Osteoblast (primary cell): ENCODE results near the gene CLDN15. TPM values are rescaled to one million over a fixed set of nuclear protein-coding genes. Genes with fewer than 3 reads are reported as not detected.

ENCODE experiments used
- DNase-seq: peaks from one replicate; pipeline ENCODE4 v3.0.0; 2011; ENCODE audit warnings: low spot score, mixed read lengths; ENCODE audit not compliant: insufficient read length; ENCODE audit errors: missing footprints
- H2AFZ ChIP-seq: 2 replicates; pipeline ENCODE4 v1.6.0; 2011; ENCODE audit warnings: mild to moderate bottlenecking, low read length
- H3K27ac ChIP-seq: 2 replicates; pipeline ENCODE4 v1.5.1; 2011; ENCODE audit warnings: mild to moderate bottlenecking, low read depth, low read length, moderate library complexity
- H3K27me3 ChIP-seq: 2 replicates; pipeline ENCODE4 v1.6.0; 2012; ENCODE audit warnings: mild to moderate bottlenecking, control low read depth, inconsistent platforms, low read length, moderate library complexity; ENCODE audit not compliant: insufficient read depth
- H3K36me3 ChIP-seq: 2 replicates; pipeline ENCODE4 v1.5.1; 2011; ENCODE audit warnings: mild to moderate bottlenecking, low read length, control low read depth, moderate library complexity; ENCODE audit not compliant: insufficient read depth
- H3K4me1 ChIP-seq: 2 replicates; pipeline ENCODE4 v1.5.1; 2011; ENCODE audit warnings: mild to moderate bottlenecking, low read length, control low read depth, moderate library complexity; ENCODE audit not compliant: insufficient read depth
- H3K4me2 ChIP-seq: 2 replicates; pipeline ENCODE4 v1.6.0; 2011; ENCODE audit warnings: mild to moderate bottlenecking, low read length; ENCODE audit not compliant: insufficient read depth
- H3K4me3 ChIP-seq: fragments of 200-600 bp; sonication (generic); 3 replicates; pipeline ENCODE4 v1.5.1; 2012; ENCODE audit warnings: mild to moderate bottlenecking, low read length, inconsistent platforms; ENCODE audit not compliant: insufficient read depth
- H3K79me2 ChIP-seq: 2 replicates; pipeline ENCODE4 v1.6.0; 2012; ENCODE audit warnings: mild to moderate bottlenecking, low read length, control low read depth, inconsistent platforms; ENCODE audit not compliant: insufficient read depth
- H3K9me3 ChIP-seq: 2 replicates; pipeline ENCODE4 v1.5.1; 2011; ENCODE audit warnings: low read depth, low read length, control low read depth
- H4K20me1 ChIP-seq: 2 replicates; pipeline ENCODE4 v1.6.0; 2012; ENCODE audit warnings: mild to moderate bottlenecking, low read length, control low read depth; ENCODE audit not compliant: insufficient read depth
- CTCF ChIP-seq: IDR thresholded peaks from 2 replicates; pipeline ENCODE4 v1.5.1; 2011; ENCODE audit warnings: mild to moderate bottlenecking, low read depth, low read length, moderate library complexity; ENCODE audit errors: extremely low read depth
- total RNA-seq: library from RNA; depleted of rRNA; stranded (reverse); fragments of >200 nt; gene quantifications from 2 replicates; pipeline ENCODE4 v1.2.3, GENCODE V29; 2012

CLDN15 gene
- total RNA-seq, 1 donor: 3.3 TPM

DNA sequence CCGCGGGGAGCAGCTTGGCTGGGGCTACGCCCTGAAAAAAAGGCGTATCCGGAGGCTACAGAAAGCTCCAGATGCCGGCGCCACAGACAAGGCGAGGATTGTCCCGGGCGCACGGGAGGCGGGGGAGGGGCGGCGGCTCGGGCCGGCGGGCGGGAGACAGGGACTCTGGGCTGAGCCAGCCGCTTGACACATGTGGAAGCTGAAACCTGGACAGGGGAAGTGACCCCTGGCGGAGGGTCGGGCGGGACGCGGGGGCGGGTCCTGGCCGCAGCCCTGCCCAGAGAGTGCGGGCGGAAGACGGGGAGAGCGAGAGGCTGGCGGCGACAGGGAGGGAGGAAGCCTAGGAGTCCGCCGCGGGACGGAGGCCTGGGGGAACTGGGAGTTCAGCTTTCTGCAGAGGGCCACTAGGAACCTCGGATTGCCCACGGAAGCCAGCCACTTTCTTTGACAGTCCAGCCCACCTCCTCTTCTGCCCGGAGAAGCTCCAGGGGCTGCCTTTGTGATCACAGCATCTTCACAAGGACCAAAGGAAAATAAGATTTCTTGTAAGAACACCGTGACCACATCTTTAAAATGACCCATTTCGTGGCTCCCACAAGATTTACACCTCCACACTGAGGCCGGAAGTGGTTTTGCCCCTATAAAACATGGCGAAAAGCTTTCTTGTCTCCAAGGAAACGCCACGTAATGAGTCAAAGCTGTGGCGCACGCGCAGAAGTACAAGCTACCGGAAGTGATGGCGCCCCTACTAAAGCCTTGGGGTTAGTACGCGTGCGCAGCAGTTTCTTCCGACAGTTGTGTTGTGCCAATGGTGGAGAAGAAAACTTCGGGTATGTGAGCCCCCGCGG, 20.0 kb downstream of the CLDN15 start, which contains the start of the genes PLOD3 and ZNHIT1:
Gene PLOD3 (minus strand): TSS at position 194 of the 848 bp plus-strand sequence. CDS start 307 bp downstream, outside the sequence.
Gene ZNHIT1 (plus strand): TSS at position 778 of the 848 bp plus-strand sequence. CDS start 31 bp downstream, at position 809.
- Histone ChIP-seq H4K20me1 (peaks cover 4% of the 10 kb centered on the region), H2AFZ (peak within 1 kb of the TSS; percentile 84), H3K27ac (peak within 1 kb of the TSS; percentile 75), H3K4me2 (peak within 1 kb of the TSS; percentile 91), H3K4me1 (peaks cover 16% of the 10 kb centered on the region), H3K27me3 (no peaks in the 10 kb centered on the region), H3K79me2 (peaks cover 68% of the 10 kb centered on the region), H3K36me3 (peaks cover 11% of the 10 kb centered on the region), H3K4me3 (peak within 1 kb of the TSS; percentile 89), H3K9me3 (no peaks in the 10 kb centered on the region)
- TF ChIP-seq CTCF: no peak
- DNase-seq: peak; percentile 99

GRCh38 chr7:101216860-101217387, 20.7 kb downstream of the CLDN15 start:
- Histone ChIP-seq H3K79me2 (peaks cover 61% of the 10 kb centered on the region), H3K4me3 (peak overlapping the region; percentile 89), H3K9me3 (no peaks in the 10 kb centered on the region), H3K4me1 (peaks cover 16% of the 10 kb centered on the region), H4K20me1 (peaks cover 3% of the 10 kb centered on the region), H3K27ac (peak overlapping the region; percentile 58), H3K36me3 (peaks cover 13% of the 10 kb centered on the region), H3K27me3 (no peaks in the 10 kb centered on the region), H3K4me2 (peak overlapping the region; percentile 91), H2AFZ (peak overlapping the region; percentile 79)
- no peak for DNase-seq
- TF ChIP-seq CTCF: no peak

- Histone ChIP-seq H3K79me2 (peaks cover 54% of the 10 kb centered on the region), H2AFZ (peak overlapping the region; percentile 79), H3K9me3 (no peaks in the 10 kb centered on the region), H3K4me2 (peak overlapping the region; percentile 91), H3K36me3 (peaks cover 20% of the 10 kb centered on the region), H4K20me1 (peaks cover 3% of the 10 kb centered on the region), H3K4me3 (peak overlapping the region; percentile 89), H3K27me3 (no peaks in the 10 kb centered on the region), H3K27ac (peak overlapping the region; percentile 58), H3K4me1 (peaks cover 16% of the 10 kb centered on the region)
- peak; percentile 95 for DNase-seq
- TF ChIP-seq CTCF: no peak
Measured at GRCh38 chr7:101216001-101216859, 21.4 kb downstream of the CLDN15 start.
